WI38 (cell line): Measurements from ENCODE around the gene RAB36.

ENCODE experiments used
- H3K4me3 ChIP-seq: 2 replicates; pipeline ENCODE4 v1.5.1; 2011; ENCODE audit warnings: low read depth, mild to moderate bottlenecking, control low read depth, low read length
- CTCF ChIP-seq: IDR thresholded peaks from 2 replicates; pipeline ENCODE4 v1.5.1; 2012; ENCODE audit warnings: low read depth, mild to moderate bottlenecking, control low read depth, low read length

RAB36 gene

DNA sequence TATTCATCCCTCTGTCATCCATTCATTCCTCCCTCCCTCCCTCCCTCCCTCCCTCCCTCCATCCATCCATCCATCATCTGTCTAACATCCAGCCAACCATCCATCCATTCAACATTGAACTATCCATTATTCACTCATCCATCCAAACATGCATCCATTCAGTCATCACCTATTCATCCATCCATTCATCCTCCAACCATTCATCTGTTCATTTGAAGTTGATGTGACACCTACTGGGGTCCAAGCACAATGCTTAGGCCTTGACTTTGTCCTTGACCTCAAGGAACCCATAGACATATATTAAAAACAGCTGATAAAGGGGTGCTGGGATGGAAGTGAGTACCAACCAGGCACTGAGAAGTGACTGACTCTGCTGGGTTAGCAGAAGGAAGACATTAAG lies 61.6 kb downstream of the RAB36 start:
- H3K4me3 ChIP-seq = no peak overlapping the region
- no peak for TF ChIP-seq CTCF

DNA sequence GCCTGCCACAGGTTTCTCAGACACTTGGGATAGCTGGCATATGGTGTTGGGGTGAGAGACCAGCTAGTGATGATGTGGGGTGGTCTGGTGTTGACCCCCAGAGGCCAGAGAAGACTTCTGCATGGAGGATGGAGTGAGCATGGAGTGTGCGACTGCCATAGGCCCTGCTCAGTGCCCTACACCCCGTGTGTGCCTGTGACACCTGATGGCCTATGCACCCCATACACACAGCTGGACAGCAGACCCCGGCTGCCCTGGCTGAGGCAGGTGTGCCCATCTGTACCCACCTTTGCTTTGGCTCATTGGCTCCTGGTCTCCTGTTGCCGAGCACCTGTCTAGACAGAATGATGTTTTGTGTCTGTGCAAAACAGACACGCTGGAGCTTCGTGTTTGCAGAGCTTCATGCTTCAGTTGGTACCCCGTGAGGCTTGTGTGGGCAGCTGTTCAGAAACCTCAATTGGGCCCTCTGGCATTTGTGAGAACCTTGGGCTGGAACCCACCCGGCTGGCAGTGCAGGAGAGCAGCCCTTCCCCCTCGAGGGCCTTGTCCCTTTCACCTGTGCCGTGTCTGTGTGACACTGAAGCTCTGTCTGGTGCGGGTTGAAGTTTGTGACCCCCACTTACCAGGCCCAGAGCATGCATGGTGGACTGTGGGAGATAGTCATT lies 62.6 kb downstream of the RAB36 start:
- no peak overlapping the region for H3K4me3 ChIP-seq
- TF ChIP-seq CTCF = no peak

DNA sequence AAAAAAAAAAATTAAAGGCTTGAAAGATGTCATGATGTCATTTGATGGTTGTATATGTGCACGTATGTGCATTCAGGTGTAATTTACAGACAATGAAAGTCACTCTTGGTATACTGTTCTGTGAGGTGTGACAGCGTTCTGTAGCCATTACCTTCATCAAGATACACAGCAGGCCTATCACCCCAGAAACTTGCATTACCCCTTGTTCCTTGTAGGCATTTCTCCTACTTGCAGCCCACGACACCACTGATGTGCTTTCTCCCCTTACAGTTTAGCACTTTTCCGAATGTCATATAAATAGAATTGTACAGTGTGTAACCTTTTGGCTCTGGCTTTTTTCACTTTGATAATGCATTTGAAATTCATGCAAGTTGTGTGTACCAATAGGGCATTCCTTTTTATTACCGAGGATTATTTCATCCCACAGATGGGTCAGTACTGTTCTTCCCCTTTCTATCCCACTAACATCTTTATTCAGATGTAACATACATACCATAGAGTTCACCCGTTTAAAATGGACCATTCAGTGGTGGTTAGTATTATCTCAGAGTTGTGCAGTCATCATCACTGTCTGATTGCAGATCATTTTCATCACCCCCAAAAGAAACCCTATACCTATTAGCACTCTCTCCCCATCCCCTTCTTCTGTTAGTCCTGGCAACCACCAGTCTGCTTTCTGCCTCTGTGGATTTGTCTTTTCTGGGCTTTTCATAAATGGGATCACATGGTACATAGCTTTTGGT lies 65.3 kb downstream of the RAB36 start:
- no peak for TF ChIP-seq CTCF
- no peak overlapping the region for H3K4me3 ChIP-seq

DNA sequence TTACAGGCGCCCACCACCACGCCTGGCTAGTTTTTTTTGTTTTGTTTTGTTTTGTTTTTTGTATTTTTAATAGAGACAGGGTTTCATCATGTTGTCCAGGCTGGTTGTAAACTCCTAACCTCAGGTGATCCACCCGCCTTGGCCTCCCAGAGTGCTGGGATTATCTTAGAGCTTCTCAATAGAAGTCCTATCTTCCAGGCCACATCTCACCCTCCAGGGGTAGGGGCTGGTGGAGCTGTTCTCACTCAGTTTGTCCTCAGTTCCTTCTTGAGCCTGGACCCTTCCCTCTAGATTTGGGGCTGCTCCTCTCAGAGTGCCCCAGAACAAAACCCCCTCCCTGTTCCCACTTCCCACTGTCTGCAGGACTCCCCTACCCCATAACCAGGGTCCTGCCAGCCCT lies 66.3 kb downstream of the RAB36 start:
- no peak overlapping the region for H3K4me3 ChIP-seq
- TF ChIP-seq CTCF = no peak

- TF ChIP-seq CTCF = no peak
- H3K4me3 ChIP-seq = no peak overlapping the region
Measured at GRCh38 chr22:23212061-23213021, 67.1 kb downstream of the RAB36 start.

DNA sequence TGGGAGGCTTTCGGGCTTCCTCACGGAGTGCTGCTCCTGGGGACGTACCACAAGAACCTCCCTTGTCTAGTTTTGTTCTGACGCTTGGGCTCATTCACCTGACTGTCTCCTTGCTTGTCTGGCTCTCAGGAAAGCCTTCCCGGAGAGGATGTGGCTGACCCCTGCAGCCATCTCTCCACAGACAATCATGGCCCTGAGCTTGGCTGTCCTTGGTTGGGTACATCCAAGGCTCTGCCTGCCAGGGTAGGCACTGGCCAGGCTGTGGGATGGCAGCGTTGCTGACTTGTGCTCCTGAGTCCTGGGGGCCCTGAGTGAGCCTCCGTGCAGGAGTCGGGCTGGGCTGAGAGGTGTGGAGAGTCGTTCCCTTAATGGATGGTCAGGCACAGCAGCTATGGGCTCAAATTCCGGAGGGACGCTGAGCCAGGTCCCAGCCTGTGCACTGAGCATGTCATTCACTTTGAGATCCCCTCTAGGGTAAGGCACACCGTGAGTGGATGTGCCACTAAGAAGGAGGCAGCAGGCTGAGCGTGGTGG lies 67.8 kb downstream of the RAB36 start:
- no peak overlapping the region for H3K4me3 ChIP-seq
- TF ChIP-seq CTCF = no peak
